Measurements from ENCODE around the gene ZNF430.
A peak's percentile ranks its signal among the peaks of the same experiment; 100 is the strongest.
"Not testable (repeated sequence)": the region's sequence is repeated elsewhere in the genome, so short reads cannot be mapped to it uniquely, and the experiment has no call there.

ZNF430 gene

DNA sequence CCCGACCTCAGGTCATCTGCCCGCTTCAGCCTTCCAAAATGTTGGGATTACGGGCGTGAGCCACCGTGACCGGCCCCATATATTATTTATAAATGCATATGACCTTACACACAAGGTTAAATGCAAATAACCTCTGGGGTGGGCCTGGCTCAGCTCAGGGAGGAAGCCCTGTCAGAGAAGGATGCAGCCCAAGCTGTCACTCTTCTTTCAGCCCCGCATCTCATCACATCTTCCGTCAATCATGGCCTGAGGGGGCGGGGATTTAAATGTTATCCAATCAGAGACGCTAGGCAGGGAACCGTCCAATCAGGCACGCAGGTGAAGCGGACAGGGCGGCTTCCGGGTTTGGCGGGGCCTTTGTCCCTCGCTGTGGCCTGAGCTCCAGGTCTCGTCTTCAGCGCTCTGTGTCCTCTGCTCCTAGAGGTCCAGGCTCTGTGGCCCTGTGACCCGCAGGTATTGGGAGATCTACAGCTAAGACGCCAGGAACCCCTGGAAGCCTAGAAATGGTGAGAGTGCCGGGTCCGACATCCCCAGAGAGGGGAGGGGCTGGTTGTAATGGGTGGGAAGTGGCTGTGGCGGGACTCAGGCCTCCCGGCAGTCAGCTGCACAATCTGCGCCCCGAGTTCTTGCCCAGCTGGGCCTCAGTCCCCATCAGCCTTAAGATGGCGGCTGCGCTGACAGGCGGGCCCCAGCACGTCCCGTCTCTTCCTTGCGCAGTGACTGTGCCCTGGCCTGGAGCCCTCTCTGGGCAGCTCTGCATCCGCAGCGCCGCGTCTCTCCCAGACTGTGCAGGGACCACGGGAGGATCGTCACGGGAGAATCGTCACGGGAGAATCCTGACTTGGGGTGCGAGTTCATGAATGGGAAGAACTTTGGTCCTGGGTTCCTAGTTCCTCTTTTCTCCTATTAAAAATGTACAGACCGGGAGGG lies at the start of gene ZNF430:
ZNF430 (plus strand) TSS at position 360 of the 930 bp plus-strand sequence; CDS start at position 504, 144 bp downstream.
- peak; percentile 86 to 87 for DNase-seq (ENCODE audit: low read depth in 2 of 2, low spot score in 1 of 2)

DNA sequence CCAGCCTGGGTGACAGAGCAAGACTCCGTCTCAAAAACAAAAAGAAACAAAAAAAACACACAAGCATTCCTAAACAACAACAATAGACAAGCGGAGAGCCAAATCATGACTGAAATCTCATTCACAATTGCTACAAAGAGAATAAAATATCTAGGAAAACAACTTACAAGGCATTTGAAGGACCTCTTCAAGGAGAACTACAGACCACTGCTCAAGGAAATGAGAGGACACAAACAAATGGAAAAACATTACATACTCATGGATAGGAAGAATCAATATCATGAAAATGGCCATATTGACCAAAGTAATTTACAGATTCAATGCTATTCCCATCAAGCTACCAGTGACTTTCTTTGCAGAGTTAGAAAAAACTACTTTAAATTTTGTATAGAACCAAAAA lies 27.7 kb upstream of the ZNF430 start:
- not testable (repeated sequence) for DNase-seq (ENCODE audit: low read depth in 2 of 2, low spot score in 1 of 2)

DNA sequence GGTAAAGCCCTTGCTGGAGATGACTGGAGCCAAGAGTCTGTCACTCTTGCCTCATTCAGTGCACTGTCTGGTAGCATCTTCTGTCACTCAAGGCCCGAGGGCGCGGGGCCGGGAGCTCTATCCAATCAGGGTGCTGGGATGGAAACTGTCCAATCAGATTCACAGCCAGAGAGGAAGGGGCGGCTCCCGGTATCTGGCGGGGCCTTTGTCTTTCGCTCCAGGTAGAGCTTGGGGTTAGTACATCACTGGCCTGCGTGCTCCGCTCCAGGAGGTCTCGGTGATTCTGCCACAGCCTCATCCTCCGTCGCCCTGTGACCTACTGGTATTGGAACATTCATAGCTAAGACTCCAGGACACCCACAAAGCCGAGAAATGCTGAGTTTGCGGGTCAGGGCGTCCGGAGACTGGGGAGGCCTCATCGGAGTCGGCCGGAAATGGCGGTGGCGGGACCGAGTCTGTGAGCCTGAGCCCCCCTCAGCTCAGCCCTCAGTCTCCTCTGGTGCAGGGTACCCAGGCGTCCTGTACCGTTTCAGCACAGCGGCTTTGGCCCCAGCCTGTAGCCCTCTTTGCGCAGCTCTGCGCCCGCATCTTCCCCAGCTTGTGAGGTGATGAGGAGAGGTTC lies 20.6 kb upstream of the ZNF430 start:
- peak; percentile 67 to 69 for DNase-seq (ENCODE audit: low read depth in 2 of 2, low spot score in 1 of 2)

- not testable (repeated sequence) for DNase-seq (ENCODE audit: low read depth in 2 of 2, low spot score in 1 of 2)
Measured at GRCh38 chr19:21021238-21021637, 781 bp downstream of the ZNF430 start.

GRCh38 chr19:21022996-21023395 lies 2.5 kb downstream of the ZNF430 start:
- DNase-seq (ENCODE audit: low read depth in 2 of 2, low spot score in 1 of 2): no peak

DNA sequence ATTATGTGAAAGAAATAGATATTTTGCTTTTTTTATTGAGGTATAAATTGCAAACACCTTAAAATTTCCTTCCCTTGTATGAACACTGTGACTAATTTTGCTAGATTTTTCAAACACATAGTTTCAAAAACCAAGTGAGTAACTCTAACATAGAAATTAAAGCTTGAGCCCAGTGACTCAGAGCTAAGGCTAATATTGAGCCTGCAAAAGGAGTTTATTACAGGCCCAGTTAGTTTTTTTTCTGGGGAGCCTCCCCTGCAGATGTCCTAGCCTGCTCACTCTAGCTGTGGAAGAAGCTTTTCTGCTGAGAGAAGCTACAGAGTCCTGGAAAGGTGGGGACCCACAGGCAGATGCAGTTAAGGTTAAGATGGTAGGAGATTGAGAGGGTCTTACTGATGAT lies 3.4 kb downstream of the ZNF430 start:
- no peak for DNase-seq (ENCODE audit: low read depth in 2 of 2, low spot score in 1 of 2)

GRCh38 chr19:21028969-21029268 lies 8.5 kb downstream of the ZNF430 start:
- no peak for DNase-seq (ENCODE audit: low read depth in 2 of 2, low spot score in 1 of 2)

DNA sequence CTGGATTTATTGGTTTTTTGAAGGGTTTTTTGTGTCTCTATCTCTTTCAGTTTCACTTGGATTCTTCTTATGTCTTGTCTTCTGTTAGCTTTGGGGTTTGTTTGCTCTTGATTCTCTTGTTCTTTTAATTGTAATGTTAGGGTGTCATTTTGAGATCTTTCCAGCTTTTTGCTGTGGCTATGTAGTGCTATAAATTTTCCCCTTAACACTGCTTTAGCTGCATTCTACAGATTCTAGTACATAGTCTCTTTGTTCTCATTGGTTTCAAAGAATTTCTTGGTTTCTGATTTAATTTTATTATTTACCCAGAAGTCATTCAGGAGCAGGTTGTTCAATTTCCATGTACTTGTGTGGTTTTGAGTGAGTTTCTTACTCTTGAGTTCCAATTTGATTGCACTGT lies 24.6 kb downstream of the ZNF430 start:
- no peak for DNase-seq (ENCODE audit: low read depth in 2 of 2, low spot score in 1 of 2)

DNA sequence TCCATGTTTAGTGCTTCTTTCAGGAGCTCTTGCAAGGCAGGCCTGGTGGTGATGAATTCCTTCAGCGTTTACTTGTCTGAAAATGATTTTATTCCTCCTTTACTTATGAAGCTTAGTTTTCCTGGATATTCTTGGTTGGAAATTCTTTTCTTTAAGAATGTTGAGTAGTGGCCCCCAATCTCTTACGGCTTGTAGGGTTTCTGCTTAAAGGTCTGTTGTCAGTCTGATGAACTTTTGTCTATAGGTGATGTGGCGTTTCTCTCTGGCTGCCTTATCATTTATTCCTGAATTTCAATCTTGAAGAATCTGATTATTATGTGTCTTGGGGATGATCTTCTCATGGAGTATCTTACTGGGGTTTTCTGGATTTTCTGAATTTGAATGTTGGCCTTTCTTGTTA lies 26.0 kb downstream of the ZNF430 start:
- DNase-seq (ENCODE audit: low read depth in 2 of 2, low spot score in 1 of 2): no peak

- DNase-seq (ENCODE audit: low read depth in 2 of 2, low spot score in 1 of 2): no peak
Measured at GRCh38 chr19:21047716-21048115, 27.3 kb downstream of the ZNF430 start.

DNA sequence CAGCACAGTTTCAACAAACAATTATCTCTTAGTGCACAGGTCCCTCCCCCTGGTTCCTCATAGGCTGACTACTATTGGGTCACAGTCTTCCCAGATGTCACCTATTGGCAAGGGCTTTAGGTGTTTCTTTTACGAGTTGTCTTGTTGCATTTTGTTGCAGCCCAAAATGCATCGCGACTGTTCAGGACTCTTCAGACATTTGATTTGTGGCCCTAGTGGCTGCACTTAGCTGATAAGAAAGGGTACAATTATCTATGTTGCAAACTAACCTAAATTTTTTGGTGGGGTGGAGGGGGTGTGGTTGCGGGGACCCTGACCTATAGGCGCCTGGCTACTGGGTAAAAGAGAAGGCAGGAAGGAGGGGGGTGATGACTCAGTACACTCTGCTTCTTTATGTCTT lies 32.4 kb downstream of the ZNF430 start:
- DNase-seq (ENCODE audit: low read depth in 2 of 2, low spot score in 1 of 2): no peak

- no peak for DNase-seq (ENCODE audit: low read depth in 2 of 2, low spot score in 1 of 2)
Measured at GRCh38 chr19:21065336-21065735, 44.9 kb downstream of the ZNF430 start.

DNA sequence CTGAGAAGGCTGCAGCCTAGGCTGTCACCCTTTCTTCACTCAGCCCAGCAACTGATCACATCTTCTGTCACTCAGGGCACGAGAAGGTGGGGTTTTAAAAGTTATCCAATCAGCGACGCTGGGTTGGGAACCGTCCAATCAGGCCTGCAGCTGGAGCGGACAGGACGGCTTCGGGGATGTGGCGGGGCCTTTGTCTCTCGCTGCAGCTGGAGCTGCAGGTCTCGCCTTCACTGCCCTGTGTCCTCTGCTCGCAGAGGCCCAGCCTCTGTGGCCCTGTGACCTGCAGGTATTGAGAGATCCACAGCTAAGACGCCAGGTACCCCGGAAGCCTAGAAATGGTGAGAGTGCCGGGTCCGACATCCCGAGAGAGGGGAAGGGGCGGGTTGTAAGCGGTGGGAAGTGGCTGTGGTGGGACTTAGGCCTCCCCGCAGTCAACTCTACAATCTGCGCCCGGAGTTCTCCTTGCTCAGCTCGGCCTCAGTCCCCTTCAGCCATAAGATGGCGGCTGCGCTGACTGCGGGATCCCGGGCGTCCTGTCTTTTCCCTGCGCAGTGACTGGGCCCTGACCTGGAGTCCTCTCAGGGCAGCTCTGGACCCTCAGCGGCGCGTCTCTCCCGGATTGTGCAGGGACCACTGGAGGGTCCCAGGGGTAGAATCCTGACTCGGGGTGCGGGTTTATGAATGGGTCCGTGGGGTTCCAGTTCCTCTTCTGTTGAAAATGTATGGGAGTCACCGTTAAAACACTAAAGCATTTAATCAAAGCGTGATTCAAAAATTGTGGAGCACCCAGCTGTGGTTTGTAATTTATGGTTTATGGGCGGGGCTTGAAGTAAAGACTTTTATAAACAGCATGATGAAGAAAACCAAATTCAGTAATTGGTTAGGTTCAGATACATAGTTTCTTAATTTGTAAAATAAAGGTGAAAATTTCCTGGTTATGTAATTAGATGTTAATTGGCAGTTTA lies 61.8 kb downstream of the ZNF430 start, which contains the start of gene ZNF714:
ZNF714 (plus strand) TSS at position 193 of the 965 bp plus-strand sequence. CDS start 16,066 bp downstream, outside the sequence.
- peak; percentile 54 to 62 for DNase-seq (ENCODE audit: low read depth in 2 of 2, low spot score in 1 of 2)

DNA sequence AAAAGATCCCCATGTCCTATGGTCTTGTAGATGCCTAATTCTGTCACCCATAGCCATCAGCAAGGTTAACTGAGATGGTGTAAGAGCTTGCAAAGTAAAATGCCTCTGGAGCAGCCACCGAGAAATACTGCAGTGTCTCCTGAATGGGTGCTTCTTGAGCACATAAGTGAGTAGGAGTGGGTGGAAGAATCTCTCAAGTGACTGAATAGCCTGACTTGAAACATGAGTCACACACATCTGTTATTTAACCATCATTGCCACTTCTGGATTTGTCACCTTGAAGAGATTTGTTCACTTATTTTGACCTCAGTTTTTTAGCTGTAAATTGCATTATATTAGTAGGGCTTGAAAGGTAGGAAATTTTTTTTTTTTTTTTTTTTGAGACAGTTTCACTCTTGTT lies 63.9 kb downstream of the ZNF430 start:
- no peak for DNase-seq (ENCODE audit: low read depth in 2 of 2, low spot score in 1 of 2)

DNA sequence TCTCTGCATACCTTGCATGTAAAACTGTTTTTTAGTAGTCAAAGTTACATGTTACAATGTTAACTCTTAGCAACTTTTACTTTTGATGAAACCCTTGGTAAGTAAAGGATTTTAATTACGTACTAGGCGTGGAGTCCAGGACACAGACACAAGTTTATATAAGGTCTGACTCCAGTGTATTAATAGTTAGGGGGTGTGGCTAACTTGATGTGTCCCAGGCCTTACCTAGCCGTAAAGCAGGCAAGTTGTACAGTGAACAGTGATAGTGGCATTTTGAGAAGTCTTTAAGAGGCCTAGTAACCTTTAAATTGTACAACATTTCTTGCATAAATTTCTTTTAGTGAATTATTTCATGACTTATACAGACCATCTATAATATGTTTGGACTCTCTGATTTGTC lies 67.4 kb downstream of the ZNF430 start:
- no peak for DNase-seq (ENCODE audit: low read depth in 2 of 2, low spot score in 1 of 2)

DNA sequence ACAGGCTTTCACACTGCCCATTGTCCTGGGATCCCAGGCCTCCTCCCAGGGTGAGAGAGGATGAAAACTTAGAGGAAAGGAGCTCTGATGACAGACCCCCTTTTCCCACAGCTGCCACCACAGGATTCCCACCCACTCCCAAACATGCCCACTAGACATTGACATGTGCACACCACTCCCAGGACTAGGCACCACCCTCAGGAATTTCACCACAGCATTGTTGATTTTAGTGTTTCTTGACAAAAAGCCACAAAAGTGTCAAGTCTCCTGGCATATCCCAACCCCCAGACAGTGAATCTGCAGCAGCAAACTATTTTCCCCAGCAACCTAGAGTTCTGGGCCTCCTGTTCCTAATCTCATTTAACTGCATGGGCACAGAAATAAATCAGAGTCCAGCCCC lies 71.7 kb downstream of the ZNF430 start:
- DNase-seq (ENCODE audit: low read depth in 2 of 2, low spot score in 1 of 2): no peak

GRCh38 chr19:21094347-21095025 lies 74.0 kb downstream of the ZNF430 start:
- DNase-seq (ENCODE audit: low read depth in 2 of 2, low spot score in 1 of 2): no peak

- no peak for DNase-seq (ENCODE audit: low read depth in 2 of 2, low spot score in 1 of 2)
Measured at GRCh38 chr19:21098291-21098690, 77.8 kb downstream of the ZNF430 start.

DNA sequence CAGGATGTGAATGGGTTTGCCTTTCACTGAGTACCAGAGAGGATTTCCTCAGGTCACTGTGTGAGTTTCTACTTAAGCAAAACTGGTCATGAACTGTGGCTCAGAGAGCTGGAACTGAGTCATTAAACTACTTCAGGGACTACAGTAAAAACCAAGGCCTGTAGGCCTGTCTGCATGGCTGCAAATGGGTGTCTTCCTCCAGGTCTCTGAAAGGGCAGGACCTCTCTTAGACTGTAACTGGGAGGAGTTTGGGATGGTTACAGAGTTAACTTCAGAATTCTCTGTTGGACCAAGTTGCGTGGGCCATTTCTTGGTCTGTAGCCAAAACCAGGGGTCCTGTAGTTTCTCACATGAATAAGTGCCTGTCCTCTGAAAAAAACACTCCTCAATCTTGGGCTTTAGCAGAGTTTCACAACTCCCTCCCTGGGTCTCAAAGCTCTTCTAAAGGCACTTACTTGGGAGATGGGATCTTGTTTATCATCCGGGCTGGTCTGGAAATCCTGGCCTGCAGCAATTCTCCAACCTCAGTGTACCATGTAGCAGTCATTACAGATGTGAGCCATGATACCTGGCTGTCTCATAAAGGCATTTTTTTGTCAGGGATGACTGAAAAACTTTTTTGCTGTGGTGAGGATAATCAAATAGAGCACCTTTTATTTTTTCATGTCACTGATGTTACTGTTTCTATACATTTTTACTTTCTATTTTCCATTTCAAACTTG lies 81.2 kb downstream of the ZNF430 start:
- no peak for DNase-seq (ENCODE audit: low read depth in 2 of 2, low spot score in 1 of 2)

DNA sequence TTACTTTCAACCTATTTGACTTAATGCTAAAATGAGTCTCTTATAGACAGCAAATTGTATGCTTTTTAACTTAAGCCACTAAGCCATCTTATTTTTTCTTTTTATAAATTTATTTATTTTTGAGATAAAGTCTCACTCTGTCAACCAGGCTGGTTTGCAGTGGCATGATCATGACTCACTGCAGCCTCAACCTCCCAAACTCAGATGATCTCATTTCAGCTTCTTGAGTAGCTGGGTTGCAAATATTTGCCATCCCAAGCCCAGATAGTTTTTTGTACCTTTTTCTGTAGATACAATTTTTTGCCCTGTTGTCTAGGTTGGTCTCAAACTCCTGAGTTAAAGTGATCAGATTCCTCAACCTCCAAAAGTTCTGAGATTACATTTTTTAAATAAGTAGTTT lies 88.7 kb downstream of the ZNF430 start:
- no peak for DNase-seq (ENCODE audit: low read depth in 2 of 2, low spot score in 1 of 2)

Measured in stimulated activated CD8-positive, alpha-beta memory T cell treated with anti-CD3 and anti-CD28 coated beads, Interleukin-4, amount 100 ng/mL, for 4 hours (primary cell).